Inferior parietal cortex (tissue), 1 donor: ENCODE measurements around the gene EIF4E2.

Source experiments
- DNase-seq: peaks from one replicate; pipeline ENCODE4 v3.0.0-alpha.2; 2016; ENCODE audit errors: extremely low spot score

EIF4E2 gene

GRCh38 chr2:232597362-232598079, 47.0 kb downstream of the EIF4E2 start:
- no peak for DNase-seq

GRCh38 chr2:232598293-232598692, 47.8 kb downstream of the EIF4E2 start:
- no peak for DNase-seq

- no peak for DNase-seq
Measured at GRCh38 chr2:232600053-232600773, 49.7 kb downstream of the EIF4E2 start.

GRCh38 chr2:232603283-232603682, 52.8 kb downstream of the EIF4E2 start:
- no peak for DNase-seq

GRCh38 chr2:232604535-232604934, 54.0 kb downstream of the EIF4E2 start:
- DNase-seq, result no peak

- DNase-seq, result no peak
Measured at GRCh38 chr2:232607011-232607410, 56.5 kb downstream of the EIF4E2 start.

GRCh38 chr2:232609607-232610006, 59.1 kb downstream of the EIF4E2 start:
- DNase-seq, result no peak

- no peak for DNase-seq
Measured at GRCh38 chr2:232610081-232610480, 59.6 kb downstream of the EIF4E2 start.

- DNase-seq, result no peak
Measured at GRCh38 chr2:232611061-232611460, 60.6 kb downstream of the EIF4E2 start.

- DNase-seq, result peak; percentile 68
Measured at GRCh38 chr2:232611559-232612218, 61.2 kb downstream of the EIF4E2 start.

- no peak for DNase-seq
Measured at GRCh38 chr2:232613538-232614134, 63.1 kb downstream of the EIF4E2 start.

GRCh38 chr2:232615339-232615738, 64.8 kb downstream of the EIF4E2 start:
- DNase-seq, result no peak
